Measurements from ENCODE around the gene PILRA. TPM values are rescaled to one million over a fixed set of nuclear protein-coding genes. Genes with fewer than 3 reads are reported as not detected.
A peak's percentile ranks its signal among the peaks of the same experiment; 100 is the strongest.

Gene PILRA
- total RNA-seq, 1 experiment from 2014 or later, result 0.68 TPM

GRCh38 chr7:100367251-100367620, 6.1 kb upstream of the PILRA start:
- peaks cover 72% of the 10 kb centered on the region for H3K36me3 Mint-ChIP-seq (ENCODE audit: insufficient read depth, unreplicated experiment)
- ChIA-PET CTCF (no interaction called here), POLR2A (no interaction called here)
- Histone ChIP-seq H3K9me3 (no peaks in the 10 kb centered on the region), H3K36me3 (ENCODE audit: control insufficient read depth, insufficient read depth, low read length) (no peaks in the 10 kb centered on the region), H3K4me1 (no peaks in the 10 kb centered on the region), H3K4me3 (ENCODE audit: low read depth, low read length) (no peak overlapping the region), H3K27me3 (replicated peaks; ENCODE audit: control insufficient read depth, insufficient read depth, low read length) (no peaks in the 10 kb centered on the region)
- no TSS peak for BruUV-seq (replicated peaks)
- DNase-seq, result no peak
- H3K9me3 Mint-ChIP-seq (ENCODE audit: unreplicated experiment), result no peaks in the 10 kb centered on the region
- no peak overlapping the region for H3K27ac Mint-ChIP-seq (ENCODE audit: unreplicated experiment)
- no peaks in the 10 kb centered on the region for H3K4me1 Mint-ChIP-seq (ENCODE audit: low read depth, unreplicated experiment)
- no peaks in the 10 kb centered on the region for H3K27me3 Mint-ChIP-seq (ENCODE audit: insufficient read depth, unreplicated experiment)
- no peak for TF ChIP-seq CTCF (IDR thresholded peaks at IDR 0.05; ENCODE audit: insufficient read depth in 1 of 2, low read depth in 1 of 2, low read length in 1 of 2, severe bottlenecking in 1 of 2, unreplicated experiment in 1 of 2)
- no peak overlapping the region for H3K4me3 Mint-ChIP-seq (ENCODE audit: unreplicated experiment)
- intact Hi-C loops (cut with micrococcal nuclease; ENCODE audit: unreplicated experiment), result no loop called here

GRCh38 chr7:100367676-100368613, 5.3 kb upstream of the PILRA start:
- Mint-ChIP-seq H3K4me3 (ENCODE audit: unreplicated experiment) (no peak overlapping the region), H3K9me3 (ENCODE audit: unreplicated experiment) (no peaks in the 10 kb centered on the region), H3K4me1 (ENCODE audit: low read depth, unreplicated experiment) (no peaks in the 10 kb centered on the region), H3K27me3 (ENCODE audit: insufficient read depth, unreplicated experiment) (no peaks in the 10 kb centered on the region), H3K27ac (ENCODE audit: unreplicated experiment) (no peak overlapping the region), H3K36me3 (ENCODE audit: insufficient read depth, unreplicated experiment) (peaks cover 65% of the 10 kb centered on the region)
- no peaks in the 10 kb centered on the region for H3K9me3 ChIP-seq
- DNase-seq, result no peak
- H3K4me1 ChIP-seq, result no peaks in the 10 kb centered on the region
- TF ChIP-seq CTCF (IDR thresholded peaks at IDR 0.05; ENCODE audit: insufficient read depth in 1 of 2, low read depth in 1 of 2, low read length in 1 of 2, severe bottlenecking in 1 of 2, unreplicated experiment in 1 of 2), result no peak
- POLR2A ChIA-PET, result no interaction called here
- intact Hi-C loops (cut with micrococcal nuclease; ENCODE audit: unreplicated experiment), result no loop called here
- no peaks in the 10 kb centered on the region for H3K36me3 ChIP-seq (ENCODE audit: control insufficient read depth, insufficient read depth, low read length)
- no peaks in the 10 kb centered on the region for H3K27me3 ChIP-seq (replicated peaks; ENCODE audit: control insufficient read depth, insufficient read depth, low read length)
- BruUV-seq (replicated peaks), result no TSS peak
- H3K4me3 ChIP-seq (ENCODE audit: low read depth, low read length), result no peak overlapping the region
- CTCF ChIA-PET, result interaction anchor here (1.9 kb wide), 1 partner anchor 40 kb away, joined by 7 read pairs; no protein-coding TSS in a partner anchor

GRCh38 chr7:100369105-100369504, 4.2 kb upstream of the PILRA start:
- Histone ChIP-seq H3K27me3 (replicated peaks; ENCODE audit: control insufficient read depth, insufficient read depth, low read length) (no peaks in the 10 kb centered on the region), H3K4me1 (no peaks in the 10 kb centered on the region), H3K4me3 (ENCODE audit: low read depth, low read length) (no peak overlapping the region), H3K9me3 (no peaks in the 10 kb centered on the region), H3K36me3 (ENCODE audit: control insufficient read depth, insufficient read depth, low read length) (no peaks in the 10 kb centered on the region)
- Mint-ChIP-seq H3K4me1 (ENCODE audit: low read depth, unreplicated experiment) (no peaks in the 10 kb centered on the region), H3K4me3 (ENCODE audit: unreplicated experiment) (peak overlapping the region; percentile 22), H3K27ac (ENCODE audit: unreplicated experiment) (no peak overlapping the region), H3K36me3 (ENCODE audit: insufficient read depth, unreplicated experiment) (peaks cover 58% of the 10 kb centered on the region), H3K27me3 (ENCODE audit: insufficient read depth, unreplicated experiment) (no peaks in the 10 kb centered on the region), H3K9me3 (ENCODE audit: unreplicated experiment) (no peaks in the 10 kb centered on the region)
- DNase-seq, result peak in 1 of 2 experiments; percentile 35
- TF ChIP-seq CTCF (IDR thresholded peaks at IDR 0.05; ENCODE audit: insufficient read depth in 1 of 2, low read depth in 1 of 2, low read length in 1 of 2, severe bottlenecking in 1 of 2, unreplicated experiment in 1 of 2), result no peak
- intact Hi-C loops (cut with micrococcal nuclease; ENCODE audit: unreplicated experiment), result no loop called here
- CTCF ChIA-PET, result interaction anchor here (1.9 kb wide), 1 partner anchor 38 kb away, joined by 7 read pairs; no protein-coding TSS in a partner anchor
- no TSS peak for BruUV-seq (replicated peaks)
- POLR2A ChIA-PET, result no interaction called here
